ENCODE results near the gene OTOG.

OTOG gene

DNA sequence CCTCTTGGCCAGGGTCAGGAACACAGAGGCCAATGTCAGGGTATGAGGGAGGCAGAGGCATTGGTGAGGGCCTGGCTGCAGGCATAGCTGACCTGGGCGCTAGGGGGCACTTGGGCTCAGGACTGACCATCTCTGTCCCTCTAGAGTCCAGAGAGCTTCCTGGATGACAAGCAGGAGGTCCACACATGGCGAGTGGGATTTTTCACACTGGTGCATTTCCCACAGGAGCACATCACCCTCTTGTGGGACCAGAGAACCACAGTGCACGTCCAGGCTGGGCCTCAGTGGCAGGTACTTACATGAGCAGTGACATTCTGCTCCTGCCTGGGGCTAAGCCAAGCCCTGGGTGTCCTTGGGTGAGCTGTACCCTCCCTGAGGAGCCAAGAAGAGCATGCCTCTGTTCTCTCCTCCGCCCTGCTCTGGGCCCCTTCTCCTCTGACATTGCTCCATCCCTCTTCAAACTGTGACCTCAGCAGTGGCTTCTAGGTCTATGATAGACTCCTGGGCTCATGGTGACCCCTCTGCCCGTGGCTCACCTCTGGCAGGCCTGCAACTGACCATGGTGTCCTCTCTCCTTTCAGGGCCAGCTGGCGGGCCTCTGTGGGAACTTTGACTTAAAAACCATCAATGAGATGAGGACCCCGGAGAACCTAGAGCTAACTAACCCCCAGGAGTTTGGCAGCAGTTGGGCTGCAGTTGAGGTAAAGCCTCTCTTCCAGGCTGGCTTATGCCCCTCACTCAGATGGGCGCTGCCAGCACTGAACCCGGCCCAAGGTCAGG lies 46.6 kb downstream of the OTOG start:
- DNase-seq (ENCODE audit: low read depth), result no peak
- TF ChIP-seq, protein P1, sequence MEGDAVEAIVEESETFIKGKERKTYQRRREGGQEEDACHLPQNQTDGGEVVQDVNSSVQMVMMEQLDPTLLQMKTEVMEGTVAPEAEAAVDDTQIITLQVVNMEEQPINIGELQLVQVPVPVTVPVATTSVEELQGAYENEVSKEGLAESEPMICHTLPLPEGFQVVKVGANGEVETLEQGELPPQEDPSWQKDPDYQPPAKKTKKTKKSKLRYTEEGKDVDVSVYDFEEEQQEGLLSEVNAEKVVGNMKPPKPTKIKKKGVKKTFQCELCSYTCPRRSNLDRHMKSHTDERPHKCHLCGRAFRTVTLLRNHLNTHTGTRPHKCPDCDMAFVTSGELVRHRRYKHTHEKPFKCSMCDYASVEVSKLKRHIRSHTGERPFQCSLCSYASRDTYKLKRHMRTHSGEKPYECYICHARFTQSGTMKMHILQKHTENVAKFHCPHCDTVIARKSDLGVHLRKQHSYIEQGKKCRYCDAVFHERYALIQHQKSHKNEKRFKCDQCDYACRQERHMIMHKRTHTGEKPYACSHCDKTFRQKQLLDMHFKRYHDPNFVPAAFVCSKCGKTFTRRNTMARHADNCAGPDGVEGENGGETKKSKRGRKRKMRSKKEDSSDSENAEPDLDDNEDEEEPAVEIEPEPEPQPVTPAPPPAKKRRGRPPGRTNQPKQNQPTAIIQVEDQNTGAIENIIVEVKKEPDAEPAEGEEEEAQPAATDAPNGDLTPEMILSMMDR (conservative IDR thresholded peaks at IDR 0.05; ENCODE audit: low read length), result no peak
- H3K4me3 ChIP-seq (ENCODE audit: low read length), result no peak overlapping the region

DNA sequence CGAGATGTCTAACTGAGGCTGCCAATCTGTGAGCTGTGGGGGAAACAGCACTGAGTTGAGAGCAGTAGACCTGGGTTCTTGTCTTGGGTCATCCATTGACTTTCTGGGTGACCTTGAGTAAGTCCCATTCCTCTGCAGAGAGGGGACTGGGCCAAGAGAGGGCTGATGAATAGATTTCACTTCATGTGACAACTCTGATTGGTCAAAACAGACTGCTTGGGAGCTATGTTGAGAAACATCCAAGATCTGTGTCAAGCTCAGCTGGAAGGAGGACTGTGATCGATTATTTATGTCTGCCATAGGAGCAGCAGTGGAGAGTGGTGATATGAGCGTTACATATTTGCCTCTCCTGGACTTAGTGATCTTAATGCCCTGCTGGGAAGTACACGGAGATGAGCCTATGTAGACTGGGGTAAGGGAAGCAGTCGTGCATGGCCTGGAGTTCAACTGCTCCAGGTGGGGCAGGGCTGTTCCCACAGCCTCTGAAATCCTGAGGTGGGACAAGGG lies 47.7 kb downstream of the OTOG start:
- H3K4me3 ChIP-seq (ENCODE audit: low read length), result no peak overlapping the region
- DNase-seq (ENCODE audit: low read depth), result no peak
- TF ChIP-seq, protein P1 (conservative IDR thresholded peaks at IDR 0.05; ENCODE audit: low read length), result no peak

GRCh38 chr11:17595526-17596309 lies 48.7 kb downstream of the OTOG start:
- TF ChIP-seq, protein P1 (conservative IDR thresholded peaks at IDR 0.05; ENCODE audit: low read length), result no peak
- no peak for DNase-seq (ENCODE audit: low read depth)

GRCh38 chr11:17596310-17596669 lies 49.2 kb downstream of the OTOG start:
- TF ChIP-seq, protein P1 (conservative IDR thresholded peaks at IDR 0.05; ENCODE audit: low read length), result no peak
- DNase-seq (ENCODE audit: low read depth), result no peak
- H3K4me3 ChIP-seq (ENCODE audit: low read length), result no peak overlapping the region

More at GRCh38 chr11:17595526-17596309, 48.7 kb downstream of the OTOG start:
- H3K4me3 ChIP-seq (ENCODE audit: low read length), result no peak overlapping the region

GRCh38 chr11:17596711-17597110 lies 49.7 kb downstream of the OTOG start:
- no peak for DNase-seq (ENCODE audit: low read depth)
- TF ChIP-seq, protein P1 (conservative IDR thresholded peaks at IDR 0.05; ENCODE audit: low read length), result no peak
- no peak overlapping the region for H3K4me3 ChIP-seq (ENCODE audit: low read length)

- TF ChIP-seq, protein P1 (conservative IDR thresholded peaks at IDR 0.05; ENCODE audit: low read length), result no peak
These were observed 50.7 kb downstream of the OTOG start for GRCh38 chr11:17597770-17598169.

More at GRCh38 chr11:17597770-17598169, 50.7 kb downstream of the OTOG start:
- no peak for DNase-seq (ENCODE audit: low read depth)
- no peak overlapping the region for H3K4me3 ChIP-seq (ENCODE audit: low read length)
